PC-9 (cell line): ENCODE measurements around the gene UTY. TPM values are rescaled to one million over a fixed set of nuclear protein-coding genes. Genes with fewer than 3 reads are reported as not detected.

Experiments
- BruUV-seq: library from RNA; stranded (reverse); fragments of 400-500 nt; replicated peaks from 2 replicates; lab custom pipeline; 2021; lab: Mats Ljungman, UMichigan
- CTCF ChIA-PET: fragments of 300-600 bp; sonication (Branson Sonifier 250); formaldehyde crosslinking; loops from one replicate; lab custom pipeline; 2022; ENCODE audit warnings: antibody characterized with exemption; lab: Charles Lee
- POLR2A ChIA-PET: fragments of 300-600 bp; sonication (Branson Sonifier 250); formaldehyde crosslinking; loops from one replicate; lab custom pipeline; 2022; ENCODE audit warnings: antibody characterized with exemption; ENCODE audit not compliant: unreplicated experiment; lab: Charles Lee
- DNase-seq, 2 experiments: peaks; one replicate each; pipeline versions ENCODE4 v3.0.0 to v3.0.0-alpha.2; 2015 to 2022; ENCODE audit warnings: mixed read lengths in 1 of 2
- H2AFZ ChIP-seq: fragments of 200-600 bp; sonication (generic); 2 replicates; pipeline ENCODE4 v1.8.1; 2017; ENCODE audit warnings: antibody characterized with exemption
- H3F3A ChIP-seq: fragments of 200-600 bp; sonication (generic); 2 replicates; pipeline ENCODE4 v1.8.1; 2017; ENCODE audit warnings: antibody characterized with exemption, mild to moderate bottlenecking, low read depth; ENCODE audit not compliant: insufficient read depth
- H3K27ac ChIP-seq: fragments of 200-600 bp; sonication (generic); 2 replicates; pipeline ENCODE4 v1.6.1; 2016; ENCODE audit warnings: mixed run types
- H3K27me3 ChIP-seq: fragments of 200-600 bp; sonication (generic); 2 replicates; pipeline ENCODE4 v1.6.1; 2016; ENCODE audit warnings: low read depth, mixed run types; ENCODE audit not compliant: insufficient read depth
- H3K36me3 ChIP-seq: fragments of 200-600 bp; sonication (generic); 2 replicates; pipeline ENCODE4 v1.6.1; 2016; ENCODE audit warnings: low read depth, mixed run types
- H3K4me1 ChIP-seq: fragments of 200-600 bp; sonication (generic); replicated peaks from 2 replicates; pipeline ENCODE4 v1.6.1; 2016; ENCODE audit warnings: mixed run types; ENCODE audit not compliant: insufficient read depth
- H3K4me2 ChIP-seq: fragments of 200-600 bp; sonication (generic); 2 replicates; pipeline ENCODE4 v1.6.1; 2017; ENCODE audit warnings: mixed run types
- H3K4me3 ChIP-seq: fragments of 200-600 bp; sonication (generic); 2 replicates; pipeline ENCODE4 v1.6.1; 2016; ENCODE audit warnings: mixed run types
- H3K79me2 ChIP-seq: fragments of 200-600 bp; sonication (generic); 2 replicates; pipeline ENCODE4 v1.6.1; 2017; ENCODE audit warnings: low read depth, mixed run types
- H3K9me2 ChIP-seq: fragments of 200-600 bp; sonication (generic); 2 replicates; pipeline ENCODE4 v1.8.1; 2017; ENCODE audit warnings: mild to moderate bottlenecking; ENCODE audit not compliant: insufficient read depth
- H3K9me3 ChIP-seq: fragments of 200-600 bp; sonication (generic); 2 replicates; pipeline ENCODE4 v1.8.1; 2016; ENCODE audit warnings: low read depth; ENCODE audit not compliant: insufficient read depth
- H4K20me1 ChIP-seq: fragments of 200-600 bp; sonication (generic); 2 replicates; pipeline ENCODE4 v1.8.1; 2017; ENCODE audit not compliant: insufficient read depth
- CTCF ChIP-seq: fragments of 200-600 bp; sonication (generic); conservative IDR thresholded peaks from 2 replicates; pipeline ENCODE4 v1.6.1; 2017; ENCODE audit warnings: mixed run types, antibody characterized with exemption, mild to moderate bottlenecking, moderate library complexity
- EZH2 ChIP-seq: fragments of 200-600 bp; sonication (generic); IDR thresholded peaks from 2 replicates; pipeline ENCODE4 v1.8.0; 2017; ENCODE audit warnings: antibody characterized with exemption, low read depth
- intact Hi-C: fragments of 100-400 bp; cut with micrococcal nuclease; formaldehyde crosslinking; loops from one replicate; pipeline ENCODE4 v1.10.0; 2022; ENCODE audit not compliant: unreplicated experiment
- total RNA-seq: library from RNA; stranded (reverse); gene quantifications from 2 replicates; pipeline ENCODE4 v1.2.3, GENCODE V29; 2021

The UTY gene
- total RNA-seq, 1 experiment from 2014 or later: not detected

GRCh38 chrY:13440811-13441210, 39.0 kb downstream of the UTY start:
- Histone ChIP-seq H3K27ac (no peak overlapping the region), H2AFZ (no peak overlapping the region), H3K9me2 (no peaks in the 10 kb centered on the region), H3K9me3 (no peaks in the 10 kb centered on the region), H3K36me3 (no peaks in the 10 kb centered on the region), H3F3A (no peaks in the 10 kb centered on the region), H3K4me1 (no peaks in the 10 kb centered on the region), H3K4me3 (no peak overlapping the region), H3K27me3 (no peaks in the 10 kb centered on the region), H3K79me2 (no peaks in the 10 kb centered on the region), H4K20me1 (no peaks in the 10 kb centered on the region), H3K4me2 (no peak overlapping the region)
- ChIA-PET POLR2A (no interaction called here), CTCF (no interaction called here)
- no peak for DNase-seq
- intact Hi-C loops: no loop called here
- no TSS peak for BruUV-seq
- TF ChIP-seq EZH2: no peak
- TF ChIP-seq CTCF: no peak

GRCh38 chrY:13435968-13436937, 43.6 kb downstream of the UTY start:
- H3K4me2 ChIP-seq: no peak overlapping the region
- no peak overlapping the region for H3K4me3 ChIP-seq
- H2AFZ ChIP-seq: no peak overlapping the region
- no peaks in the 10 kb centered on the region for H3K36me3 ChIP-seq
- no peak for DNase-seq
- no peaks in the 10 kb centered on the region for H3K9me3 ChIP-seq
- ChIA-PET POLR2A (no interaction called here), CTCF (no interaction called here)
- no peaks in the 10 kb centered on the region for H4K20me1 ChIP-seq
- H3F3A ChIP-seq: no peaks in the 10 kb centered on the region
- intact Hi-C loops: no loop called here
- TF ChIP-seq CTCF: no peak
- no peak for TF ChIP-seq EZH2
- H3K27ac ChIP-seq: no peak overlapping the region
- BruUV-seq: no TSS peak
- no peaks in the 10 kb centered on the region for H3K79me2 ChIP-seq
- no peaks in the 10 kb centered on the region for H3K27me3 ChIP-seq
- no peaks in the 10 kb centered on the region for H3K4me1 ChIP-seq
- H3K9me2 ChIP-seq: no peaks in the 10 kb centered on the region

- BruUV-seq: no TSS peak
- Histone ChIP-seq H3K27me3 (no peaks in the 10 kb centered on the region), H3K79me2 (no peaks in the 10 kb centered on the region), H2AFZ (no peak overlapping the region), H3K4me3 (no peak overlapping the region), H4K20me1 (no peaks in the 10 kb centered on the region), H3K4me2 (no peak overlapping the region), H3K9me2 (no peaks in the 10 kb centered on the region), H3K36me3 (no peaks in the 10 kb centered on the region), H3K27ac (no peak overlapping the region), H3F3A (no peaks in the 10 kb centered on the region), H3K4me1 (no peaks in the 10 kb centered on the region), H3K9me3 (no peaks in the 10 kb centered on the region)
- CTCF ChIA-PET: no interaction called here
- POLR2A ChIA-PET: no interaction called here
- no peak for DNase-seq
- no peak for TF ChIP-seq CTCF
- TF ChIP-seq EZH2: no peak
- intact Hi-C loops: no loop called here
These were observed 44.4 kb downstream of the UTY start for GRCh38 chrY:13435206-13435967.
